Osteocyte (in vitro differentiated cells): Measurements from ENCODE around the gene PPP1R1B. TPM values are rescaled to one million over a fixed set of nuclear protein-coding genes. Genes with fewer than 3 reads are reported as not detected.

Source experiments
- DNase-seq: peaks from one replicate; pipeline ENCODE4 v3.0.0; 2021; ENCODE audit warnings: mixed read lengths; ENCODE audit not compliant: unreplicated experiment; ENCODE audit errors: extremely low spot score
- H3K27ac Mint-ChIP-seq: one replicate; pipeline ENCODE4 v1.8.0; 2021; ENCODE audit warnings: mild to moderate bottlenecking, mixed read lengths; ENCODE audit not compliant: unreplicated experiment
- H3K27me3 Mint-ChIP-seq: one replicate; pipeline ENCODE4 v1.8.0; 2021; ENCODE audit warnings: mixed read lengths; ENCODE audit not compliant: unreplicated experiment
- H3K36me3 Mint-ChIP-seq: one replicate; pipeline ENCODE4 v1.8.0; 2021; ENCODE audit warnings: mixed read lengths; ENCODE audit not compliant: unreplicated experiment
- H3K4me1 Mint-ChIP-seq: one replicate; pipeline ENCODE4 v1.8.0; 2021; ENCODE audit warnings: mixed read lengths; ENCODE audit not compliant: unreplicated experiment
- H3K4me3 Mint-ChIP-seq: one replicate; pipeline ENCODE4 v1.8.0; 2021; ENCODE audit warnings: mild to moderate bottlenecking, moderate library complexity, mixed read lengths; ENCODE audit not compliant: unreplicated experiment
- H3K9me3 Mint-ChIP-seq: one replicate; pipeline ENCODE4 v1.8.0; 2021; ENCODE audit warnings: mixed read lengths; ENCODE audit not compliant: unreplicated experiment
- total RNA-seq: library from RNA; stranded (reverse); gene quantifications from 2 replicates; pipeline ENCODE4 v1.2.1, GENCODE V29; 2021
- TF ChIP-seq, protein P1 (sequence below): fragments of 200-600 bp; sonication (generic); IDR thresholded peaks from 2 replicates; pipeline ENCODE4 v1.5.0; 2021; ENCODE audit warnings: antibody characterized with exemption, mild to moderate bottlenecking, moderate library complexity

PPP1R1B gene
- total RNA-seq, 1 donor from 2014 or later = 4.5 TPM

DNA sequence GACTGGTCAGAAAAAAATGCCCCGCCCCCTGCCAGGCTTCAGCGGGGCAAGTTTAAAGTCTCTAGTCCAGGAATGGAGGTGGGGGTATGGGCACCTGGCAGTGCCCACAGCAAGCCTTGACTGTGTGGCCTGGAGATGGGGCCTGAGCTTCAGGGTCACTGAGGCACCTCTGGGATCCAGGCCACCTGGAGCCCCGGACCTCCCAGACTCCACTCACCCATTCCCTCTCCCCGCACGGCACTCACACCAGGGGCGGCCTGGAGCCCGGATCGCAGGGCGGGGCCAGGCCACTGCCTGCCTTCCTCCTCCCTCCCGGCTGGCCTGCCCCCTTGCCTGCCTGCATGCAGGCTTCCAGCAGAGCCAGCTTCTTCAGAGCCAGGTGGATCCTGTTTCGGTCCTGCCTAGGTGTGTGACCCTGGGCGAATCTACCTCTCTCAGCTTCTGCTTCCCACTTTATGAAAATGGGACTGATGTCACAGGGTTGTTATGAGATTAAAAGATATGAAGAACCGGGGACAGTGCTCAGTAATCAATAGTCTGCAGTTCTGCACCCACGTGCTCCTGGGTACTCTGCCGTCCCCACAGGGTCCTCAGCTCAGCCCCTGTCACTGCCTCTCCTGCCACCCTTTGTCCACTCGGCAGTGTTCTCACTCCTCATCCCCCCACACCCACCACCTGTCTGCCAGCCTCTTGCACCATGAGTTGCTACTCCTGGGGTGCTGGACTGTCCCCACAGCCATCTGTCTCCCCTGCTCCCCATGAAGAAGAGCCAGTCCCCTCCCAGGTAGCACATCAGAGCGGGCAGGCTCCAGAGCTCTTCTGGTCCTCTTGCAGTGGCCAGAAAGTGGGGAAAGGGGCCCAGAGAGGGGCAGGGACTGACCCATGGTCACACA is 37.2 kb downstream of the PPP1R1B start:
- TF ChIP-seq, protein P1, sequence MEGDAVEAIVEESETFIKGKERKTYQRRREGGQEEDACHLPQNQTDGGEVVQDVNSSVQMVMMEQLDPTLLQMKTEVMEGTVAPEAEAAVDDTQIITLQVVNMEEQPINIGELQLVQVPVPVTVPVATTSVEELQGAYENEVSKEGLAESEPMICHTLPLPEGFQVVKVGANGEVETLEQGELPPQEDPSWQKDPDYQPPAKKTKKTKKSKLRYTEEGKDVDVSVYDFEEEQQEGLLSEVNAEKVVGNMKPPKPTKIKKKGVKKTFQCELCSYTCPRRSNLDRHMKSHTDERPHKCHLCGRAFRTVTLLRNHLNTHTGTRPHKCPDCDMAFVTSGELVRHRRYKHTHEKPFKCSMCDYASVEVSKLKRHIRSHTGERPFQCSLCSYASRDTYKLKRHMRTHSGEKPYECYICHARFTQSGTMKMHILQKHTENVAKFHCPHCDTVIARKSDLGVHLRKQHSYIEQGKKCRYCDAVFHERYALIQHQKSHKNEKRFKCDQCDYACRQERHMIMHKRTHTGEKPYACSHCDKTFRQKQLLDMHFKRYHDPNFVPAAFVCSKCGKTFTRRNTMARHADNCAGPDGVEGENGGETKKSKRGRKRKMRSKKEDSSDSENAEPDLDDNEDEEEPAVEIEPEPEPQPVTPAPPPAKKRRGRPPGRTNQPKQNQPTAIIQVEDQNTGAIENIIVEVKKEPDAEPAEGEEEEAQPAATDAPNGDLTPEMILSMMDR = no peak
- Mint-ChIP-seq H3K36me3 (peaks cover 7% of the 10 kb centered on the region), H3K4me3 (no peak overlapping the region), H3K27me3 (peaks cover 4% of the 10 kb centered on the region), H3K27ac (no peak overlapping the region), H3K9me3 (no peaks in the 10 kb centered on the region), H3K4me1 (peaks cover 58% of the 10 kb centered on the region)
- no peak for DNase-seq

DNA sequence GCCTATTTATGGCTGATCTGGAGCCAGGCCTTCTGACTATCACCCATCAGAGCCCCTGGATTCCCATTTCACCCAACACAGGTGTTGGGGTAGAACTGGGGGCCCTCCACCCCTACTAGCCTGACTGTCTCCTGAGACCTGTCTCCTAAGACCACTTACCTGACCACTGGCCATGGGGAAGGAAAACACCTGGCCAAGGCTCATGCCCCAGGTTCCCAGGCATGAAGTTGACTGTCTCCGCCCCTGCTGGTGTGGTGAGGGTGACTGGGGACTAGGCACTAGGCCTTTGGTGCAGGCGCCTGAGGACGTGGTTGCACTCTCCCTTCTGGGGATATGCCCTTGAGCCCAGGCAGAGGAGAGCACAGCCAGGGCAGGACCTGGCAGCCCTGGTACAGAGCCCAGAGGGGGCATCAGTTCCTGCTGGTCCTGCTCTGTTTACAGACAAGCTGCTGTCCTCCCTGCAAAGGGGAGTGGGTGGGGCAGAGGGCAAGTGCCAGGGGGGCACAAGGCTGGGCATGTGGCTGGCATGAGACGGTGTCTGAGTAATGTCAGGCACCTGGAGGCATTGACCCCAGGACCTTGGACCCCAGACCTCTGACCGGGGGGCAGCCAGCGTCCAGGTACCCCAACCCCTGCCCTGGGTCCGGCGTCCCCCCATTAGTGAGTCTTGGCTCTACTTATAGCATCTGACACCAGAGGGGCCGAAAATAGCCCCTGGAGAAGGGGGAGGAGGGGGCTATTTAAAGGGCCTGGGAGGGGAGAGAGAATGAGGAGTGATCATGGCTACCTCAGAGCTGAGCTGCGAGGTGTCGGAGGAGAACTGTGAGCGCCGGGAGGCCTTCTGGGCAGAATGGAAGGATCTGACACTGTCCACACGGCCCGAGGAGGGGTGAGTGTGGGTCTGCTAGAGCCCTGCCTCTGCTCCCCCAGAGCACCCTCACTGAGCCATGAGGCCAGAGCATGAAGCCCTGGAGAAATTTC is 38.1 kb downstream of the PPP1R1B start, which contains the start of gene TCAP:
Gene TCAP, plus strand, starts transcription at position 769 of the 981 bp plus-strand sequence. Its CDS starts 11 bp downstream, at position 780.
- no peaks in the 10 kb centered on the region for H3K9me3 Mint-ChIP-seq
- TF ChIP-seq, protein P1 = no peak
- H3K4me1 Mint-ChIP-seq = peaks cover 58% of the 10 kb centered on the region
- peaks cover 7% of the 10 kb centered on the region for H3K36me3 Mint-ChIP-seq
- H3K4me3 Mint-ChIP-seq = no peak within 1 kb of the TSS
- no peak for DNase-seq
- peaks cover 4% of the 10 kb centered on the region for H3K27me3 Mint-ChIP-seq
- H3K27ac Mint-ChIP-seq = peak within 1 kb of the TSS; percentile 27

DNA sequence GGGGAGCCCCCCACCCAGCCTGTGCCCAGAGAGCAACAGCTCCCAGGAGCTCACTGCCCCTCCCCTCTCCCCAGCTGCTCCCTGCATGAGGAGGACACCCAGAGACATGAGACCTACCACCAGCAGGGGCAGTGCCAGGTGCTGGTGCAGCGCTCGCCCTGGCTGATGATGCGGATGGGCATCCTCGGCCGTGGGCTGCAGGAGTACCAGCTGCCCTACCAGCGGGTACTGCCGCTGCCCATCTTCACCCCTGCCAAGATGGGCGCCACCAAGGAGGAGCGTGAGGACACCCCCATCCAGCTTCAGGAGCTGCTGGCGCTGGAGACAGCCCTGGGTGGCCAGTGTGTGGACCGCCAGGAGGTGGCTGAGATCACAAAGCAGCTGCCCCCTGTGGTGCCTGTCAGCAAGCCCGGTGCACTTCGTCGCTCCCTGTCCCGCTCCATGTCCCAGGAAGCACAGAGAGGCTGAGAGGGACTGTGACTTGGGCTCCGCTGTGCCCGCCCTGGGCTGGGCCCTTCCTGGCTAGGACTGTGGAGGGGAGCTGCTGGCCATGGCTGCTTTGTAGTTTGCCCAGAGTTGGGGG is 39.0 kb downstream of the PPP1R1B start:
- Mint-ChIP-seq H3K27me3 (peaks cover 8% of the 10 kb centered on the region), H3K4me3 (no peak overlapping the region), H3K9me3 (no peaks in the 10 kb centered on the region), H3K4me1 (peaks cover 58% of the 10 kb centered on the region), H3K27ac (peak overlapping the region; percentile 27), H3K36me3 (peaks cover 6% of the 10 kb centered on the region)
- TF ChIP-seq, protein P1 = peak; percentile 21
- no peak for DNase-seq

DNA sequence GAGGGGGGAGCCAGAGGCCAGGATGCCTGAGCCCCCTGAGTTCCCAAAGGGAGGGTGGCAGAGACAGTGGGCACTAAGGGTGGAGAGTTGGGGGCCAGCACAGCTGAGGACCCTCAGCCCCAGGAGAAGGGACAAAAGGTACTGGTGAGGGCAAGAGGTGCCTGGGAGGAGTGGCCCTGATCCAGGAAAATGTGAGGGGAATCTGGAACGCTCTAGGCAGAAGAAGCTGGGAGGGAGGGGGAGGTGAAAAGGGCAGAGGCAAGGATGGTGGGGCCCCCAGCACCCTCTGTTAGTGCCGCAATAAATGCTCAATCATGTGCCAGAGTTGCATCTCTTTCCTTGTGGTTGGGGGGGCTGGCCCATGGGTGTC is 39.5 kb downstream of the PPP1R1B start:
- TF ChIP-seq, protein P1 = no peak
- Mint-ChIP-seq H3K4me1 (peaks cover 56% of the 10 kb centered on the region), H3K27ac (peak overlapping the region; percentile 27), H3K4me3 (no peak overlapping the region), H3K27me3 (peaks cover 8% of the 10 kb centered on the region), H3K9me3 (no peaks in the 10 kb centered on the region), H3K36me3 (peaks cover 3% of the 10 kb centered on the region)
- DNase-seq = no peak
